ENCODE measurements around the gene SLC25A33.

GRCh38 chr1:9606458-9606857 is 67.2 kb downstream of the SLC25A33 start:
- TF ChIP-seq CTCF (IDR thresholded peaks at IDR 0.05; ENCODE audit: insufficient read depth, low read length, poor library complexity, severe bottlenecking) (no peak), EZH2phosphoT487 (conservative IDR thresholded peaks at IDR 0.05; ENCODE audit: low read length) (no peak)

Data from SU-DHL-6 (cell line).